ENCODE results near the gene ZNF254.

DNA sequence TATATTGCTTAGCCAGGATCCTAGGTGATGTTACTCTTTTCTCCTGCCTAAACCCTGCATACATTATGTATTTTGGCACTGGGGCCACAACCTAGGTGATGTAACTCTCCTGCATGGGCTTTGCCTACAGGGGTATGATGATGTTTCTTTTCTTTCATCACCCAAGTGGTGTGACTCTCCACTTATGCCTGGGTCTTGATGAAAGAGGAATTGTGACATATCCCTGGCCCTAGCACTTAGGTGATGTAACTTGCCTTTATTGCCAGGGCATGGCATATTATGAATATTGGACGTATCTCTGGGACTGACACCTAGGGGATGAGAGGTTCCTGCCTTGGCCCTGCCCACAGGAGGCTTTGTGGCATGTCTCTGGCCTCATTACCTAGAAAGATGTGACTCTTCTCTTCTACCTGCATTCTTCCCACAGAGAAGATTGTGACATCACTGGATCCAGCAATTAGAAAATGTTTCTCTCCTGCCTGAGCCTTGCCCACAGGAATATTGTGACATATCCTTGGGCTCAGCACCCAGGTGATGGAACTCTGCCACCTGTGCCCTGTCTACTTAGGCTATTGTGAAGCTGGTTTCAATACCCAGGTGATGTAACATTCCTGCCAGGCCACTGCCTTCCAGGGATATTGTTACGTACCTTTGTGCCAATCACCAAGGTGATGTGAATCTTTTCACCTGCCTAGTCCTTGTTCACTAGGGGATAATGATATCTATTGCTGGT lies 27.3 kb upstream of the ZNF254 start:
- TF ChIP-seq CTCF (IDR thresholded peaks at IDR 0.05) (no peak), POLR2A (IDR thresholded peaks at IDR 0.05) (no peak)

All from lower leg skin (tissue), 3 donors.